ENCODE data around the gene DOCK10.

Gene DOCK10

DNA sequence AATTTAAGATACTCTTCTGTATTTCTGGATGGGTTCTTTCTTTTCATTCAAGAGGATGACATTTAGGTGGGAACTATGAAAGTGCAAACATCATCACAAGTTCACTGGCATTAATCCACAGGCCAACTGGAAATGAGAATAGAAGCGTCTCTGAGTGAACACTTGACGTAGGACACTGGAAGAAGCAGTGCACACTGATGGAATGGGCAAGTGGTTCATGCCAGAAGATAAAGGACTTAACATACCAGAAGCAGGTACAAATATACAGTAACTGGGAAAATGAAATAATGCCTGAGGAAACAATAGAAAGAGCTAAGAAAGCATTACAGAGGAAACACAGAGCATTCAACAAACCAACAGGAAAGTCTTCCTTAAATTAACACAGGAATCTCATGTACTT lies 205.2 kb downstream of the DOCK10 start:
- Histone ChIP-seq H3K27me3 (no peaks in the 10 kb centered on the region), H3K4me1 (no peaks in the 10 kb centered on the region), H3K36me3 (no peaks in the 10 kb centered on the region), H3K4me3 (ENCODE audit: low read depth, low read length) (no peak overlapping the region), H3K9me3 (no peaks in the 10 kb centered on the region)
- TF ChIP-seq, protein P1, sequence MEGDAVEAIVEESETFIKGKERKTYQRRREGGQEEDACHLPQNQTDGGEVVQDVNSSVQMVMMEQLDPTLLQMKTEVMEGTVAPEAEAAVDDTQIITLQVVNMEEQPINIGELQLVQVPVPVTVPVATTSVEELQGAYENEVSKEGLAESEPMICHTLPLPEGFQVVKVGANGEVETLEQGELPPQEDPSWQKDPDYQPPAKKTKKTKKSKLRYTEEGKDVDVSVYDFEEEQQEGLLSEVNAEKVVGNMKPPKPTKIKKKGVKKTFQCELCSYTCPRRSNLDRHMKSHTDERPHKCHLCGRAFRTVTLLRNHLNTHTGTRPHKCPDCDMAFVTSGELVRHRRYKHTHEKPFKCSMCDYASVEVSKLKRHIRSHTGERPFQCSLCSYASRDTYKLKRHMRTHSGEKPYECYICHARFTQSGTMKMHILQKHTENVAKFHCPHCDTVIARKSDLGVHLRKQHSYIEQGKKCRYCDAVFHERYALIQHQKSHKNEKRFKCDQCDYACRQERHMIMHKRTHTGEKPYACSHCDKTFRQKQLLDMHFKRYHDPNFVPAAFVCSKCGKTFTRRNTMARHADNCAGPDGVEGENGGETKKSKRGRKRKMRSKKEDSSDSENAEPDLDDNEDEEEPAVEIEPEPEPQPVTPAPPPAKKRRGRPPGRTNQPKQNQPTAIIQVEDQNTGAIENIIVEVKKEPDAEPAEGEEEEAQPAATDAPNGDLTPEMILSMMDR (IDR thresholded peaks at IDR 0.05; ENCODE audit: low read depth, low read length): no peak
- DNase-seq: no peak

DNA sequence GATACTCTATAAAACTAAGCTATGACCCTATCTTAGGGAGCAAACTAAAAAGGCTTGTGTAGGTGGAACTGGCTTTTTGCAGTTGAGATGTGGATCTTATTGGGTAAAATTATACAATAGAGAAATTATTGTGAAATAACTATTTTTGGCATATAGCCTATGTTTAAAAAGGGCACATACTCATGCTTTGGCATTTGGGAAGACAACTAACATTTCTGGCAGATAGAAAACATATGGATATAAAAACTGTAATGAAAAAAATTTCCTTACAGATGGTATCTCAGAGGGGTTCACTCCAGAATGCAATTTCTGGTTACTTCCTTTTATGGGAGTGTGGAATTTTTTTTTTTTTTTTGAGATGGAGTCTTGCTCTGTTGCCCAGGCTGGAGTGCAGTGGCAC lies 206.0 kb downstream of the DOCK10 start:
- no peak for DNase-seq

DNA sequence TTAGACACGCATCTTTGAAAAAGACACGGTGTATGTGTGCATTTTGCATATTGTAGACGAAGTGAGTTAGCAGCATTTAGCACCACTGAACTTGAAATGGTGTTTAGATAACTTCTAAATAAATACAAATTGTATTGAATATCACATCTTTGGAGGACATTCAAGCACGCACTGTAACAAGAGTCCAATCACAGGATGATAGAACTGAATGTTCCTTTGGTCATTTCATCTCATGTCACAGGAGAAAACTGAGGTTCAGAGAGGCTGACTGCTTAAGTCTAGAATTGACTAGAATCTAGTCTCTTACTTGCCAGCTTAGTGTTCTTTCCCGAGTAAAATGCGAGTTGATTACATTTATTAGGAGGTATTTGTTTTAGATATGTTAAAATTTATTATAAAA lies 206.9 kb downstream of the DOCK10 start:
- no peaks in the 10 kb centered on the region for H3K36me3 ChIP-seq
- no peaks in the 10 kb centered on the region for H3K4me1 ChIP-seq
- TF ChIP-seq, protein P1 (IDR thresholded peaks at IDR 0.05; ENCODE audit: low read depth, low read length): no peak
- no peak overlapping the region for H3K4me3 ChIP-seq (ENCODE audit: low read depth, low read length)
- DNase-seq: no peak
- H3K9me3 ChIP-seq: no peaks in the 10 kb centered on the region
- H3K27me3 ChIP-seq: no peaks in the 10 kb centered on the region

More for the DNA sequence above, 206.0 kb downstream of the DOCK10 start:
- Histone ChIP-seq H3K4me3 (ENCODE audit: low read depth, low read length) (no peak overlapping the region), H3K4me1 (no peaks in the 10 kb centered on the region), H3K9me3 (no peaks in the 10 kb centered on the region), H3K36me3 (no peaks in the 10 kb centered on the region), H3K27me3 (no peaks in the 10 kb centered on the region)
- TF ChIP-seq, protein P1 (IDR thresholded peaks at IDR 0.05; ENCODE audit: low read depth, low read length): no peak

DNA sequence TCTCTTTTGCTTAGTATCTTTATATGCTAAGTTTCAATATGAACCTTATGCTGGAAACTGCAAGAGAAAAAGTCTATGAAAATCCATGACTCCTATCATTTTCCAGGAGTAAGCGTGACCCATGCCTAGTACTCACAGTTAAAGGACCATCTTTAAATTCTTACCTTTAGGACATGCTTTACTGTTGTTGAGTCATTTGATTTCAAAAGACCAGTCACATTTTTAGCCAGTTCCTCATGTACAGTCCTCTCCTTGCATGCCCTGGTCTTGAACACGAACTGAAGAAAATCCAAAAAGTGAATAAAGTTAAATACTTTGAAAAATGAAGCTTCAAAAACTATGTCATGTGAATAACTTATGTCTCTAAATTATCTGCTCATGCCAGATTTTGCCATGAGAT lies 208.3 kb downstream of the DOCK10 start:
- TF ChIP-seq, protein P1 (IDR thresholded peaks at IDR 0.05; ENCODE audit: low read depth, low read length): no peak
- H3K36me3 ChIP-seq: no peaks in the 10 kb centered on the region
- DNase-seq: no peak

DNA sequence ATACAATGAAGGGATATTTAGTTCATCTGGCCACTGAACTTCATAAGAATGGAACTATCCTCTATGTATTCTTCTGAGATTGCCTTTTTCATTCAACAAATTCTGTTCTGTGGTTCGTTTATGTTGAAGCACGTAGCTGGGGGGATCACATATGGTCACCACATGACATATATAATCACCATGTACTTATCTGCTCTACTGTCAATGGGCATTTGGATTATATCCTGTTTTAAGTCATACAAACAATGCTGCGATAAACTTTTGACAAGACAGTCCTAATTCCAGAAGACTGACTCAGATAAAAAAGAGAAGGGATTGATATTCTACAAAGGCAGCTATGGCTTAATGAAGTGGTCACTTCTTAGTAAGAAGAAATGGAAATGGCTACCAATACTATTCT lies 210.1 kb downstream of the DOCK10 start:
- no peak overlapping the region for H3K4me3 ChIP-seq (ENCODE audit: low read depth, low read length)
- H3K4me1 ChIP-seq: no peaks in the 10 kb centered on the region
- H3K27me3 ChIP-seq: no peaks in the 10 kb centered on the region
- H3K36me3 ChIP-seq: no peaks in the 10 kb centered on the region
- no peak for DNase-seq
- H3K9me3 ChIP-seq: no peaks in the 10 kb centered on the region
- TF ChIP-seq, protein P1 (IDR thresholded peaks at IDR 0.05; ENCODE audit: low read depth, low read length): no peak

More for the DNA sequence above, 208.3 kb downstream of the DOCK10 start:
- no peaks in the 10 kb centered on the region for H3K4me1 ChIP-seq
- no peaks in the 10 kb centered on the region for H3K27me3 ChIP-seq
- H3K9me3 ChIP-seq: no peaks in the 10 kb centered on the region
- H3K4me3 ChIP-seq (ENCODE audit: low read depth, low read length): no peak overlapping the region

DNA sequence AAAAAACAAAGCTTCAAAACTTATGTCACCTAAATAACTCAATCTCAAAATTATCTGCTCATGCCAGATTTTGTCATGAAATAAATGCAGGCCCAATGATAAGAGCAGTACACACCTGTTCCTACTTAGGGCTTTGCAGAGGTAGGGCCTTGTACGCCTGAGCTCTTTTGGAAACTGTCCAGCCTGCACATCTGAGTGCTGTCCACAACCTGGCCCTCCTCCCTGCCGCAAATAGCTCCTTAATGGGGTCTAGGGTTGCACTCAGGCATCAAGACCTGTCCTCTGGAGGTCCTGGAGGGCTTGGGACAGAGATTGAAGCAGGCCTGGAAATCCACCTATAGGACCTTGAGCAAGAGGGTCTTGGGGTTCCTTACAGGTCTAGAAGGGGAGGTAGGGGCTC lies 210.7 kb downstream of the DOCK10 start:
- no peaks in the 10 kb centered on the region for H3K27me3 ChIP-seq
- TF ChIP-seq, protein P1 (IDR thresholded peaks at IDR 0.05; ENCODE audit: low read depth, low read length): no peak
- H3K36me3 ChIP-seq: no peaks in the 10 kb centered on the region

More for the DNA sequence above, 210.7 kb downstream of the DOCK10 start:
- Histone ChIP-seq H3K9me3 (no peaks in the 10 kb centered on the region), H3K4me3 (ENCODE audit: low read depth, low read length) (no peak overlapping the region), H3K4me1 (no peaks in the 10 kb centered on the region)
- no peak for DNase-seq

Data from BE2C (cell line).